Hepatocyte (in vitro differentiated cells): ENCODE data around the gene TUB. TPM values are rescaled to one million over a fixed set of nuclear protein-coding genes. Genes with fewer than 3 reads are reported as not detected.

ENCODE experiments used
- DNase-seq: peaks from one replicate; pipeline ENCODE4 v3.0.0-alpha.2; 2016; ENCODE audit warnings: low spot score
- H2AFZ ChIP-seq: fragments of 200-600 bp; sonication (generic); 2 replicates; pipeline ENCODE4 v1.6.0; 2016; ENCODE audit warnings: antibody characterized with exemption, mild to moderate bottlenecking
- H3K27ac ChIP-seq: fragments of 200-600 bp; sonication (generic); 2 replicates; pipeline ENCODE4 v1.5.1; 2016; ENCODE audit warnings: mild to moderate bottlenecking
- H3K27me3 ChIP-seq: fragments of 200-600 bp; sonication (generic); 2 replicates; pipeline ENCODE4 v1.6.1; 2016
- H3K36me3 ChIP-seq: fragments of 200-600 bp; sonication (generic); replicated peaks from 2 replicates; pipeline ENCODE4 v1.5.1; 2016; ENCODE audit warnings: low read depth; ENCODE audit not compliant: insufficient read depth
- H3K4me1 ChIP-seq: fragments of 200-600 bp; sonication (generic); 2 replicates; pipeline ENCODE4 v1.5.1; 2016; ENCODE audit warnings: mild to moderate bottlenecking, moderate library complexity; ENCODE audit not compliant: insufficient read depth
- H3K4me2 ChIP-seq: fragments of 200-600 bp; sonication (generic); 2 replicates; pipeline ENCODE4 v1.6.0; 2016
- H3K4me3 ChIP-seq: fragments of 200-600 bp; sonication (generic); 2 replicates; pipeline ENCODE4 v1.5.1; 2016; ENCODE audit warnings: mild to moderate bottlenecking
- H3K79me2 ChIP-seq: fragments of 200-600 bp; sonication (generic); 2 replicates; pipeline ENCODE4 v1.6.0; 2017; ENCODE audit warnings: mild to moderate bottlenecking
- H3K9me2 ChIP-seq: fragments of 200-600 bp; sonication (generic); replicated peaks from 2 replicates; pipeline ENCODE4 v1.6.0; 2017; ENCODE audit warnings: mild to moderate bottlenecking; ENCODE audit not compliant: insufficient read depth
- H3K9me3 ChIP-seq: fragments of 200-600 bp; sonication (generic); 2 replicates; pipeline ENCODE4 v1.5.1; 2016; ENCODE audit warnings: low read depth, mild to moderate bottlenecking
- H4K20me1 ChIP-seq: fragments of 200-600 bp; sonication (generic); 2 replicates; pipeline ENCODE4 v1.6.0; 2016; ENCODE audit warnings: mild to moderate bottlenecking; ENCODE audit not compliant: insufficient read depth, poor library complexity, severe bottlenecking
- EZH2 ChIP-seq: fragments of 200-600 bp; sonication (generic); IDR thresholded peaks from 2 replicates; pipeline ENCODE4 v1.6.1; 2016; ENCODE audit warnings: antibody characterized with exemption, mild to moderate bottlenecking, borderline replicate concordance
- EZH2phosphoT487 ChIP-seq: fragments of 200-600 bp; sonication (generic); IDR thresholded peaks from one replicate; pipeline ENCODE4 v1.6.1; 2018; ENCODE audit warnings: antibody characterized with exemption, mild to moderate bottlenecking, low read depth, moderate library complexity; ENCODE audit not compliant: unreplicated experiment, severe bottlenecking
- WGBS: methylation state at CpG from one replicate; pipeline ENCODE4 v1.1.6; 2016; ENCODE audit warnings: low lambda C conversion rate; ENCODE audit errors: missing lambda C conversion rate; 5-methylcytosine and 5-hydroxymethylcytosine counted together
- polyA plus RNA-seq: library from polyadenylated mRNA; unstranded; fragments of >200 nt; fragmentation: Nextera tagmentation; extraction: Ambion mirVana; gene quantifications from 2 replicates; pipeline ENCODE4 v1.2.1, GENCODE V29; 2016
- total RNA-seq: library from RNA; depleted of rRNA; stranded (reverse); fragments of >200 nt; gene quantifications from 2 replicates; pipeline ENCODE4 v1.2.3, GENCODE V29; 2014
- TF ChIP-seq, protein P1 (sequence below): fragments of 200-600 bp; sonication (generic); IDR thresholded peaks from 2 replicates; pipeline ENCODE4 v1.5.1; 2016; ENCODE audit warnings: antibody characterized with exemption, mild to moderate bottlenecking; ENCODE audit not compliant: poor library complexity

TUB gene
- total and polyA plus RNA-seq, 2 experiments from 2014 or later: 5.0 to 18.7 TPM

DNA sequence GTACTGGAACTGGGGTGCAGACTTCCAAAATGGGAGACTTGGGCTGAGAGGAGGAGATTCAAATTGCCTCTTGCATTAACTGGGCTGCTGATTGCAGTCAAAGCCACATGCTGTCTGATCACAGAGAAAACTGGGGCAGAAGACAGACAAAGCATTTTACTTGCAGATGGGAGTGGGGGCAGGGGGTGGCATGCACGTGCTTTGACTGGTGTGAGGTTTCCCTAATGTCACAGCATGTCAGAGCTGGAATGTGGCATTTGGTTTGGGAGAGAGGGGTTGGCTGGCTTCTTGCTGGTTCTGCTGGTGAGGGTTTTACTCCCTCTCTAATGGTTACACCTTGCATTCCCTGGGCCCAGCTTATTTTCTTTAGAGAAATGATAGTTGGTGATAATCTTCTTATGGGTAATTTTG is 2.9 kb downstream of the TUB start:
- H3K4me2 ChIP-seq: peak overlapping the region; percentile 97
- H3K79me2 ChIP-seq: peaks cover 59% of the 10 kb centered on the region
- H3K27me3 ChIP-seq: no peaks in the 10 kb centered on the region
- H3K9me3 ChIP-seq: no peaks in the 10 kb centered on the region
- TF ChIP-seq, protein P1, sequence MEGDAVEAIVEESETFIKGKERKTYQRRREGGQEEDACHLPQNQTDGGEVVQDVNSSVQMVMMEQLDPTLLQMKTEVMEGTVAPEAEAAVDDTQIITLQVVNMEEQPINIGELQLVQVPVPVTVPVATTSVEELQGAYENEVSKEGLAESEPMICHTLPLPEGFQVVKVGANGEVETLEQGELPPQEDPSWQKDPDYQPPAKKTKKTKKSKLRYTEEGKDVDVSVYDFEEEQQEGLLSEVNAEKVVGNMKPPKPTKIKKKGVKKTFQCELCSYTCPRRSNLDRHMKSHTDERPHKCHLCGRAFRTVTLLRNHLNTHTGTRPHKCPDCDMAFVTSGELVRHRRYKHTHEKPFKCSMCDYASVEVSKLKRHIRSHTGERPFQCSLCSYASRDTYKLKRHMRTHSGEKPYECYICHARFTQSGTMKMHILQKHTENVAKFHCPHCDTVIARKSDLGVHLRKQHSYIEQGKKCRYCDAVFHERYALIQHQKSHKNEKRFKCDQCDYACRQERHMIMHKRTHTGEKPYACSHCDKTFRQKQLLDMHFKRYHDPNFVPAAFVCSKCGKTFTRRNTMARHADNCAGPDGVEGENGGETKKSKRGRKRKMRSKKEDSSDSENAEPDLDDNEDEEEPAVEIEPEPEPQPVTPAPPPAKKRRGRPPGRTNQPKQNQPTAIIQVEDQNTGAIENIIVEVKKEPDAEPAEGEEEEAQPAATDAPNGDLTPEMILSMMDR: no peak
- TF ChIP-seq EZH2phosphoT487 (no peak), EZH2 (no peak)
- peaks cover 19% of the 10 kb centered on the region for H3K4me1 ChIP-seq
- no peaks in the 10 kb centered on the region for H3K36me3 ChIP-seq
- WGBS: 50% methylated on average over 1 of the region's 1 CpG
- peaks cover 13% of the 10 kb centered on the region for H4K20me1 ChIP-seq
- no peak overlapping the region for H3K27ac ChIP-seq
- no peak overlapping the region for H2AFZ ChIP-seq
- DNase-seq: no peak
- no peak overlapping the region for H3K4me3 ChIP-seq
- H3K9me2 ChIP-seq: no peaks in the 10 kb centered on the region

DNA sequence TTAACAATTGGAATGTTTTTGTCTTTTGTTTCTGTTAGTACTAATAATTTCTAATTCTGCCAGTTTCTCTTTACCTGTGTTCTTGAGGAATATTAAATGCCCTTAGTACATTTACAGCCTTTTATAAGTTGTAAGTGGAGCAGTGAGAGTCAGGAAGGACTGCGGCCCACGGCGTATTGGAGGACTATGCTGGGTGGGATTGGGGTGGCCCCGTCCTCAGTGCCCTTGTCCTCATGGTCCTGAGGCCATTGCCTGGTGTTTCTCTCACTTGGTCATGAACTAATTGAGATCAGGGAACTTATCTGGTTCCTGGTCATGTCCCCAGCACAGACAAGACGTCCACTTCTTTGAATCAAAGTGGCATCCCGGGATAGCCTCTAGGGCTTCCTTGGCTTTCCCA is 3.3 kb downstream of the TUB start:
- TF ChIP-seq, protein P1: no peak
- TF ChIP-seq EZH2phosphoT487: no peak
- TF ChIP-seq EZH2: no peak
- Histone ChIP-seq H3K4me1 (peaks cover 19% of the 10 kb centered on the region), H4K20me1 (peaks cover 13% of the 10 kb centered on the region), H3K4me3 (no peak overlapping the region), H3K27me3 (no peaks in the 10 kb centered on the region), H3K9me3 (no peaks in the 10 kb centered on the region), H3K9me2 (no peaks in the 10 kb centered on the region), H3K36me3 (no peaks in the 10 kb centered on the region), H3K4me2 (no peak overlapping the region), H3K79me2 (peaks cover 59% of the 10 kb centered on the region), H3K27ac (no peak overlapping the region), H2AFZ (no peak overlapping the region)
- no peak for DNase-seq
- 95% methylated on average over 6 of the region's 6 CpGs for WGBS

DNA sequence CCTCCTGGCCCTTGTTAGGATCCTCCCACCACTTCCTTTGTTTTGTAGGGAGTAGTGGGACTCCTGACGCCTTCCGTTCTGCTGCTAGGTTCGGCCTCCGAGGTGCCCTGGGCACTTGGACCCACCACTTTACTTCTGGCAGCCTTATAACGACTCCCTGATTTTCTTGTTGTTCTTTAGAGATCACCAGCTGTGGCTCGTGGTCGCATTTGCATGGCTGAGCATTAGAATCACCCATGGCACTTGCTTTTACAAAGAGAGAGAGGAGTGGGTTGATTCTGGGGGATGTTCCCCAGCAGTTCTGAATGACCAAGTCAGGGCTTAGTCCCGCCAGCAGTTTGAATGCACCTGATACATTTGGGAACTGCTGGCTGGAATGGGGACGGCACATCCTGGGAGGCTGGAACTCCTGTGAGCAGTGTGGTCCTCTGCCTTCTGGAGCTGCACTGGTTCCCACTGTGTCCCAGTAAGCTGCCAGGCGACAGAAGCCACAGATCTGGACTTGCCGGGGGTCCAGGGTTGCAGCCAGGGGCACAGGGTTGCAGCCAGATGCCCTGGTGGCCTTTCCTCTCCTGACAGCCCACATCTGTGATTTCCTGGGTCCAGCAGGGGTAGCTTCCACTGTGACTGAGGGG is 4.1 kb downstream of the TUB start:
- Histone ChIP-seq H4K20me1 (peaks cover 13% of the 10 kb centered on the region), H2AFZ (no peak overlapping the region), H3K9me2 (no peaks in the 10 kb centered on the region), H3K27me3 (no peaks in the 10 kb centered on the region), H3K4me2 (no peak overlapping the region), H3K4me3 (no peak overlapping the region), H3K9me3 (no peaks in the 10 kb centered on the region), H3K4me1 (peaks cover 19% of the 10 kb centered on the region), H3K27ac (no peak overlapping the region), H3K79me2 (peaks cover 59% of the 10 kb centered on the region), H3K36me3 (no peaks in the 10 kb centered on the region)
- no peak for DNase-seq
- WGBS: 88% methylated on average over 11 of the region's 11 CpGs
- TF ChIP-seq EZH2phosphoT487 (no peak), EZH2 (no peak)
- TF ChIP-seq, protein P1: no peak
